HG02840 (cell line): ENCODE data around the gene GATA6.
"Not testable (repeated sequence)": the region's sequence is repeated elsewhere in the genome, so short reads cannot be mapped to it uniquely, and the experiment has no call there.

Source experiments
- ATAC-seq: cut with Tn5 transposase; IDR thresholded peaks from one replicate; pipeline ENCODE4 v1.9.1; 2021; ENCODE audit warnings: mild to moderate bottlenecking, moderate library complexity, moderate number of reproducible peaks; ENCODE audit not compliant: unreplicated experiment, low FRiP score

Gene GATA6

GRCh38 chr18:22179631-22180030 is 10.2 kb downstream of the GATA6 start:
- no peak for ATAC-seq

GRCh38 chr18:22180722-22181121 is 11.3 kb downstream of the GATA6 start:
- no peak for ATAC-seq

- ATAC-seq = no peak
These were observed 13.7 kb downstream of the GATA6 start for GRCh38 chr18:22182884-22183697.

- no peak for ATAC-seq
These were observed 14.3 kb downstream of the GATA6 start for GRCh38 chr18:22183698-22184170.

GRCh38 chr18:22184573-22184972 is 15.2 kb downstream of the GATA6 start:
- ATAC-seq = not testable (repeated sequence)

GRCh38 chr18:22185273-22185672 is 15.9 kb downstream of the GATA6 start:
- no peak for ATAC-seq

GRCh38 chr18:22185771-22186386 is 16.5 kb downstream of the GATA6 start:
- ATAC-seq = no peak

- no peak for ATAC-seq
These were observed 17.1 kb downstream of the GATA6 start for GRCh38 chr18:22186484-22186971.

- ATAC-seq = no peak
These were observed 19.3 kb downstream of the GATA6 start for GRCh38 chr18:22188559-22189267.

GRCh38 chr18:22189449-22190166 is 20.2 kb downstream of the GATA6 start:
- ATAC-seq = no peak

GRCh38 chr18:22191346-22191695 is 21.9 kb downstream of the GATA6 start:
- ATAC-seq = no peak

- no peak for ATAC-seq
These were observed 22.5 kb downstream of the GATA6 start for GRCh38 chr18:22191923-22192322.

GRCh38 chr18:22193466-22193865 is 24.1 kb downstream of the GATA6 start:
- ATAC-seq = no peak

GRCh38 chr18:22194151-22194598 is 24.8 kb downstream of the GATA6 start:
- no peak for ATAC-seq

- no peak for ATAC-seq
These were observed 25.7 kb downstream of the GATA6 start for GRCh38 chr18:22195052-22195451.

- ATAC-seq = not testable (repeated sequence)
These were observed 27.6 kb downstream of the GATA6 start for GRCh38 chr18:22196943-22197342.

GRCh38 chr18:22197668-22198067 is 28.3 kb downstream of the GATA6 start:
- no peak for ATAC-seq

- no peak for ATAC-seq
These were observed 28.8 kb downstream of the GATA6 start for GRCh38 chr18:22198163-22198562.

- ATAC-seq = no peak
These were observed 29.6 kb downstream of the GATA6 start for GRCh38 chr18:22199005-22199404.

- no peak for ATAC-seq
These were observed 31.3 kb downstream of the GATA6 start for GRCh38 chr18:22200611-22201225.
